Retinal pigment epithelial cell (primary cell): Measurements from ENCODE around the gene SLCO2A1.

Source experiments
- DNase-seq: peaks from one replicate; pipeline ENCODE4 v3.0.0-alpha.2; 2010; ENCODE audit warnings: low read depth
- H3K4me3 ChIP-seq: 2 replicates; pipeline ENCODE4 v1.5.1; 2011; ENCODE audit warnings: mild to moderate bottlenecking, low read length, control low read depth, moderate library complexity
- CTCF ChIP-seq: conservative IDR thresholded peaks from 2 replicates; pipeline ENCODE4 v1.5.1; 2011; ENCODE audit warnings: low read depth, low read length, control low read depth, inconsistent platforms

The SLCO2A1 gene

DNA sequence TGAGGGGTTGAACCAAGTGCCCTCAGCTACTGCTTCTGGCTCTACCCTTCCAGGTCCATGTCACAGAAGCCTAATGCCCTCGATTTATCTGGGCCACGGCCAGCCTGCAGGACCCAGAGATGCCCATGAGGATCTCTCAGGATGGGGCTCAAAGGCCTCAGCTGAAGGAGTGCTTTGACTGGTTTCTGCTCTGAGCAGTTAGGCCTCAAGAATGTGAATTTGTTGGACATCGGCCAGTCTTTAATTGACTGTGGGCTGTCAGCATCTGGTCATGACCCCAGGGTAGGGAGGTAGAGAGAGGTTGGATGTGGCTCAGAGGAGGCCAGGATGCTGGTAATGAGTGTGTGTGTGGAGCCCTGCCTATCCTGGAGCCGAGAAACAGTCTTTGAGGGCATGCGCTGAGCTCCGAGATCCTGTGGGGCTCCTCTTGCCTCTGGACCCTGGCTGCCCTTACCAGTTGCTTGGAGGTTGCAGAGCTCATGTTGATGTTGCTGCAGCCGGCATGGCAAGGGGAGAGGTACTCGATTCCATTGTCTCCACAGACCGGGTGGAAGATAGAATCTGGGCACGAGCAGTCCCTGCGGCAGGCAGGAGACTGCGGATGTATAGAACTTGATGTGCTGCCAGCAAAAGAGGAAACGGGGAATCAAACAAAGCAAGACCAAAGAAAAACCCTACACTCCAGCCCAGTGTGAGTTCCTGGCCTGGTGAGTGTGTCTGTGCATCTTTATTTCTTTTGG is 84.9 kb downstream of the SLCO2A1 start:
- TF ChIP-seq CTCF, result no peak
- H3K4me3 ChIP-seq, result no peak overlapping the region
- DNase-seq, result peak; percentile 74

DNA sequence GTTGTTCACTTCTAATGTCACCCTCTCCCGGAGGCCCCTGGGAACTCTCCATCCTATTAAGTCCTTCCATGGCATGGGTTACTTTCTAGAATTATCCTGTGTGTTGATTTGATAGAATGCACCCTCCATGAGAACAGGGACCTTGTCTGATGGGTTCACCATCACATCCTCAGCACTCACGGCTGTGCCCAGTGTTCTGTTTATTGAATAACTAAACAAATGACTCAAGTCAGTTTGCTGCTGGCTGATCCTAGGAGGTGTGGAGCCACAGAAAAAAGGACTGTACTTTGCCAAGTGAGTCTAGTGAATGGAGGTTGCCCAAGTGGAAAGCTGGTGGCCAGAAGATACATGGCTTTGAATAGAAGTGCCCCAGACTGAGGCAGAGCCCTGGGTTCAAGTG is 85.5 kb downstream of the SLCO2A1 start:
- TF ChIP-seq CTCF, result no peak
- DNase-seq, result no peak
- H3K4me3 ChIP-seq, result no peak overlapping the region

GRCh38 chr3:133943639-133944141 is 86.0 kb downstream of the SLCO2A1 start:
- no peak for TF ChIP-seq CTCF
- peak; percentile 87 for DNase-seq

GRCh38 chr3:133943031-133943535 is 86.6 kb downstream of the SLCO2A1 start:
- no peak for DNase-seq
- no peak for TF ChIP-seq CTCF
- H3K4me3 ChIP-seq, result no peak overlapping the region

More at GRCh38 chr3:133943639-133944141, 86.0 kb downstream of the SLCO2A1 start:
- no peak overlapping the region for H3K4me3 ChIP-seq

DNA sequence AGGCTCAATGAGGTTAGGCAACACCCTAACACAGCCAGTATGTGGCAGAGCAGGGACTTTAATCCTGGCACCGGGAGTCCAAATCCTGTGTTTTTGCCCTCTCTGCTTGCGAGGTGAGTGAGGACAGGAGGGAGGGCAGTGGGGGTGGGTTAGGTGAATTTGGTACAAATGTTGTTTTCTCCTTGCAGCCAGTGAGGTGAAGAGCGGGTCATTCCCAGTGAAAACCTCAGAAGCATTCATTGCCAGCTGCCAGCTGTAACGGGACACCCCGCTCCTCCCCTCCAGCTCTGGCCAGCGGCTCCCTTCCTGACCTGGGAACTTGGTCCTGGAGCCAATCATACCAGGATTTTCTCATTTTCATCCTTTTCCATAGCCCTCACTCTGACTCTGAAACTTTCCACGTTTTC is 88.3 kb downstream of the SLCO2A1 start:
- no peak overlapping the region for H3K4me3 ChIP-seq
- no peak for DNase-seq
- peak; percentile 2 for TF ChIP-seq CTCF

DNA sequence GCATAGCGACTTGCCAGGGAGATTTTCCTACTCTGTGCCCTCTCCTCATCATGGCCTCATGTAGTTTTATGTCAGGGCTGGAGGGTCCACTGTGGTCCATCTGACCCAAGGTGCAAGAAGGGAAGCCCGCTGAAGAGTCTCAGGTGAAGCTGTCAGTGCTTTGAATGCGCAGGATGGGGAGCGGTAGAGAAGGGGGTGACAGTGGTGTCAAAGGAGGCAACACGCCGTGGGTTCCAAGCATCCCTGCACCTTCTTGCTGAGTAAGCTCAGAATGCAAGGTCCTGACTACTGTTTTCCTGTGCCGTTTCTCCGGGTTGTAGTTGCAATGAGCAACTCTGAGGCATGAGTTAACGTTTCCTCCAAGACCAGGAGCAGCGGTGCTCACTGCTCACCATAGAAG is 89.2 kb downstream of the SLCO2A1 start:
- H3K4me3 ChIP-seq, result no peak overlapping the region
- DNase-seq, result no peak
- no peak for TF ChIP-seq CTCF

- H3K4me3 ChIP-seq, result no peak overlapping the region
- no peak for DNase-seq
- TF ChIP-seq CTCF, result no peak
These were observed 90.3 kb downstream of the SLCO2A1 start for GRCh38 chr3:133939463-133939835.
